Tibial artery (tissue), 4 donors: ENCODE results near the gene FYB1.

Experiments used
- DNase-seq, 2 donors: peaks; one replicate each; pipeline ENCODE4 v3.0.0-alpha.2; 2019
- H3K27ac ChIP-seq, 2 donors: fragments of 200-600 bp; sonication (generic) in 1 of 2; 1 replicate in 1 of 2; 2 replicates in 1 of 2; pipeline ENCODE4 v1.5.1; 2018 to 2019; ENCODE audit warnings: mild to moderate bottlenecking in 1 of 2
- H3K27me3 ChIP-seq, 2 donors: fragments of 200-600 bp; sonication (generic) in 1 of 2; one replicate each; pipeline versions ENCODE4 v1.5.1 to v1.6.0; 2016 to 2019
- H3K36me3 ChIP-seq, 3 donors: fragments of 200-600 bp; sonication (generic) in 2 of 3; one replicate each; pipeline ENCODE4 v1.5.1; 2016 to 2019; ENCODE audit warnings: mild to moderate bottlenecking in 2 of 3
- H3K4me1 ChIP-seq, 4 donors: fragments of 200-600 bp; sonication (generic) in 2 of 4; 1 replicate in 3 of 4; 2 replicates in 1 of 4; pipeline ENCODE4 v1.5.1; 2016 to 2019
- H3K4me3 ChIP-seq, 2 donors: fragments of 200-600 bp; sonication (generic) in 1 of 2; 1 replicate in 1 of 2; 2 replicates in 1 of 2; pipeline ENCODE4 v1.5.1; 2018 to 2019; ENCODE audit warnings: mild to moderate bottlenecking in 2 of 2
- H3K9me3 ChIP-seq, 3 donors: fragments of 200-600 bp; sonication (generic) in 1 of 3; one replicate each; pipeline ENCODE4 v1.5.1; 2016 to 2019
- intact Hi-C: fragments of 100-400 bp; cut with DNase I; formaldehyde crosslinking; loops from one replicate; pipeline ENCODE4 v1.15.0; 2023; ENCODE audit warnings: low total_unique reads
- TF ChIP-seq, protein P1 (sequence below), 2 experiments: fragments of 200-600 bp in 1 of 2; fragments of 450-650 bp in 1 of 2; IDR thresholded peaks; one replicate each; pipeline ENCODE4 v1.5.1; 2017 to 2019; ENCODE audit warnings: antibody characterized with exemption in 2 of 2, mild to moderate bottlenecking in 1 of 2, moderate library complexity in 1 of 2

The FYB1 gene

DNA sequence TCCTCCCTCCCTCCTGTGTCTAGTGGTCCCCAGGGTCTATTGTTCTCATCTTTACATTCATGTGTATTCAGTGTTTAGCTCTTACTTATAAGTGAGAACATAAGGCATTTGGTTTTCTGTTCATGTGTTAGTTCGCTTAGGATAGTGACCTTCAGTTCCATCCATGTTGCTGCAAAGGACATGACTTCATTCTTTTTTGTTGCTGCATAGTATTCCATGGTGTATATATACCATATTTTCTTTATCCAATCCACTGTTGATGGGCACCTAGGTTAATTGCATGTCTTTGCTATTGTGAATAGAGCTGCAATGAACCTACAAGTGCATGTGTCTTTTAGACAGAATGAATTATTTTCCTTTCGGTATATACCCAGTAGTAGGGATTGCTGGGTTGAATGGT is 46.8 kb downstream of the FYB1 start:
- no peaks in the 10 kb centered on the region for H3K4me1 ChIP-seq
- no peaks in the 10 kb centered on the region for H3K36me3 ChIP-seq
- no peaks in the 10 kb centered on the region for H3K27me3 ChIP-seq
- H3K9me3 ChIP-seq: no peaks in the 10 kb centered on the region
- no peak overlapping the region for H3K4me3 ChIP-seq
- TF ChIP-seq, protein P1, sequence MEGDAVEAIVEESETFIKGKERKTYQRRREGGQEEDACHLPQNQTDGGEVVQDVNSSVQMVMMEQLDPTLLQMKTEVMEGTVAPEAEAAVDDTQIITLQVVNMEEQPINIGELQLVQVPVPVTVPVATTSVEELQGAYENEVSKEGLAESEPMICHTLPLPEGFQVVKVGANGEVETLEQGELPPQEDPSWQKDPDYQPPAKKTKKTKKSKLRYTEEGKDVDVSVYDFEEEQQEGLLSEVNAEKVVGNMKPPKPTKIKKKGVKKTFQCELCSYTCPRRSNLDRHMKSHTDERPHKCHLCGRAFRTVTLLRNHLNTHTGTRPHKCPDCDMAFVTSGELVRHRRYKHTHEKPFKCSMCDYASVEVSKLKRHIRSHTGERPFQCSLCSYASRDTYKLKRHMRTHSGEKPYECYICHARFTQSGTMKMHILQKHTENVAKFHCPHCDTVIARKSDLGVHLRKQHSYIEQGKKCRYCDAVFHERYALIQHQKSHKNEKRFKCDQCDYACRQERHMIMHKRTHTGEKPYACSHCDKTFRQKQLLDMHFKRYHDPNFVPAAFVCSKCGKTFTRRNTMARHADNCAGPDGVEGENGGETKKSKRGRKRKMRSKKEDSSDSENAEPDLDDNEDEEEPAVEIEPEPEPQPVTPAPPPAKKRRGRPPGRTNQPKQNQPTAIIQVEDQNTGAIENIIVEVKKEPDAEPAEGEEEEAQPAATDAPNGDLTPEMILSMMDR (IDR thresholded peaks at IDR 0.05): no peak
- H3K27ac ChIP-seq: no peak overlapping the region
- DNase-seq: no peak
- intact Hi-C loops: no loop called here

DNA sequence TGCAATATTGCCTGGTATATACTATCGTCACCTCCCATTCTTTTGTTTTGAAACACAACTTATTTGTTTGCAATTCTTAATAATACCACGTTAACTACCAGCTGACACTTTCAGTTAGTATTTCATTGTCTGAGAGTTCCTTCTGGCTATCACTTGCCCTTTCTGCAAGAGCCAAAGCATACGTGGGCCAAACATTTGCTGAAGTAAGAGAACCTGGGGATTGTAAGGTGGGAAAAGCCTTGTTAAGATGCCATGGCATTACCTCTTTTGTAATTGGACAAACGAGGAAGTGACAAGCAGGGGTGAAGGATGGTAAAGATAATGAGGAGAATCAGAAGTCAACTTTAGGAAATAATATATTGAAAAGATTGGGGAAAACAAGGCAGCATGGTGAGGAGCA is 47.7 kb downstream of the FYB1 start:
- intact Hi-C loops: no loop called here
- Histone ChIP-seq H3K4me1 (no peaks in the 10 kb centered on the region), H3K27ac (no peak overlapping the region), H3K4me3 (no peak overlapping the region), H3K9me3 (no peaks in the 10 kb centered on the region), H3K27me3 (no peaks in the 10 kb centered on the region), H3K36me3 (no peaks in the 10 kb centered on the region)
- DNase-seq: no peak
- TF ChIP-seq, protein P1 (IDR thresholded peaks at IDR 0.05): no peak

DNA sequence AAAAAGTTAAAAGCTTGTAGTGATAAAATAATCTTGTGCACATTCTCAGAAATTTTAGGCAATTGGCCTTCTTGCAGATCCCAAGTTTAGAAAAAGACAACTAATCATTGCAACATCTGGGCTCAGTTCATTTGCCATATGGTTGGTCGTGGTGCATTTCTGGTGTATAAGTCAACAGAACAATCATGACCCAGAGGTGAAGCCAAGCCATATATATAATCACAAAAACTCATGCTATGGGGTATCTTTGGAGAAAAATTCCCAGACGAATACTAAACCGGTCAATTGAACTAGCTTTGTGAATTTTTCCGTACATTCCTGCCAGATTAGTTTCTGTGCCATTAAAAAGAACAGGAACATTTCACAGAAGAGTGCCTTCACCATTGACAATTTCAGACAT is 50.3 kb downstream of the FYB1 start:
- Histone ChIP-seq H3K27ac (no peak overlapping the region), H3K9me3 (no peaks in the 10 kb centered on the region), H3K4me1 (no peaks in the 10 kb centered on the region), H3K4me3 (no peak overlapping the region), H3K36me3 (no peaks in the 10 kb centered on the region), H3K27me3 (no peaks in the 10 kb centered on the region)
- DNase-seq: no peak
- intact Hi-C loops: no loop called here
- TF ChIP-seq, protein P1 (IDR thresholded peaks at IDR 0.05): no peak

DNA sequence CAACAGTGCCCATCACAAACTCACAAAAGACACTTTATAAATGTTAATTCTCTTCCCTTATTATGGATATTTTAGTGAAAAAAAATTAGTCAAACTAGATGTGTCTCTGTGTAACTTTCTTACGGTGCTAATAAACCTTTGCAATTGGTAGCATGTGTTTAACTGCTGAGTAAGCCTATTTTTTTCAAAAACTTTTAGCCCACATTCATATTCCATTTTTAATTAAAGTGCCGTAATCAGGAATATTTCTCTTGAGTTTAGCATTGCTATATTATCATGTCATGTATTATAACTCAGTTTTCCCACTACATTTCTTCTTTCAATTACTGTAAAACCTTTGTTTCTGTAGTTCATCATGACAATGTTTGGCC is 51.4 kb downstream of the FYB1 start:
- intact Hi-C loops: no loop called here
- no peak for DNase-seq
- no peaks in the 10 kb centered on the region for H3K4me1 ChIP-seq
- H3K9me3 ChIP-seq: no peaks in the 10 kb centered on the region
- H3K27ac ChIP-seq: no peak overlapping the region
- no peaks in the 10 kb centered on the region for H3K36me3 ChIP-seq
- no peak overlapping the region for H3K4me3 ChIP-seq
- no peaks in the 10 kb centered on the region for H3K27me3 ChIP-seq
- TF ChIP-seq, protein P1 (IDR thresholded peaks at IDR 0.05): no peak

DNA sequence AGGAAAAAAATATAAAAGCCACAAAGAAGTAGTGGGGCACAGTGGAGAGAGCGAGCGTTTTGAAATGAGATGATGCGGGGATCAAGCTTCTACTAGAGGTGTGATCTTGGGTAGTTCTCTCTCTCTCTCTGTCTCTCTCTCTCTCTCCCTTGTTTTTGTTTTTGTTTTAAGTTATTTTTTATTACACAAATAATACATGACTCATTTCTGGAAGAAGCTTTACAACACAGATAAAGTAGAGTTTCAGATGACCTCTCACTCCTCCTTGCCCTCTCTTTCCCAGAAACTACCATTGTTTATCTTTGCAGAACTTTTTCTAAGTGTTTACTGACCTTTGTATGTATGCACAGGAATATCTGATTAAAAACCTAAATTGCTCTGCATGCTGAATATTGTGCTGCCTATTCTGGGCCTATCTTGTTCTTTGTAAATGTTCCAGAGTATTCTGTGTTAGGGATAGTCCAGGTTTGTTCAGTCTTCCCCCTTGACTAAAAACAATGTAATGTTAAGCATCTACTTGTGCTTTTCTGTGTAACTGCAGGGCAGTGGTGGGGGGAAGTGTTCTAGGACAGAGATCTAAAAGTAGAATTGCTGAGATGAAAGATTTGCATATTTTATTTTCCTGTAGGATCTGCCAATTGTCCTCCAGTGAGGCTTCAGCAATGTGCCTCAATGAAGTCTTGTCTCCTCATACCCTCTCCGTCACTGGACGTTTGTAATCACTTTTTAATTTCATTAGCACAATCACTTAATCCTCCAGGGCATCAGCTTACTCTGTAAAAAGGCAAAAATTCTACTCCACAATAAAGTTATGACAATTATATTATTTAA is 52.0 kb downstream of the FYB1 start:
- H3K36me3 ChIP-seq: no peaks in the 10 kb centered on the region
- TF ChIP-seq, protein P1 (IDR thresholded peaks at IDR 0.05): no peak
- H3K4me3 ChIP-seq: no peak overlapping the region
- no peaks in the 10 kb centered on the region for H3K27me3 ChIP-seq
- intact Hi-C loops: no loop called here
- no peaks in the 10 kb centered on the region for H3K9me3 ChIP-seq
- H3K27ac ChIP-seq: no peak overlapping the region
- no peak for DNase-seq
- H3K4me1 ChIP-seq: no peaks in the 10 kb centered on the region
